ENCODE data around the gene PIGA.
A peak's percentile ranks its signal among the peaks of the same experiment; 100 is the strongest.

The PIGA gene, protein sequence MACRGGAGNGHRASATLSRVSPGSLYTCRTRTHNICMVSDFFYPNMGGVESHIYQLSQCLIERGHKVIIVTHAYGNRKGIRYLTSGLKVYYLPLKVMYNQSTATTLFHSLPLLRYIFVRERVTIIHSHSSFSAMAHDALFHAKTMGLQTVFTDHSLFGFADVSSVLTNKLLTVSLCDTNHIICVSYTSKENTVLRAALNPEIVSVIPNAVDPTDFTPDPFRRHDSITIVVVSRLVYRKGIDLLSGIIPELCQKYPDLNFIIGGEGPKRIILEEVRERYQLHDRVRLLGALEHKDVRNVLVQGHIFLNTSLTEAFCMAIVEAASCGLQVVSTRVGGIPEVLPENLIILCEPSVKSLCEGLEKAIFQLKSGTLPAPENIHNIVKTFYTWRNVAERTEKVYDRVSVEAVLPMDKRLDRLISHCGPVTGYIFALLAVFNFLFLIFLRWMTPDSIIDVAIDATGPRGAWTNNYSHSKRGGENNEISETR

DNA sequence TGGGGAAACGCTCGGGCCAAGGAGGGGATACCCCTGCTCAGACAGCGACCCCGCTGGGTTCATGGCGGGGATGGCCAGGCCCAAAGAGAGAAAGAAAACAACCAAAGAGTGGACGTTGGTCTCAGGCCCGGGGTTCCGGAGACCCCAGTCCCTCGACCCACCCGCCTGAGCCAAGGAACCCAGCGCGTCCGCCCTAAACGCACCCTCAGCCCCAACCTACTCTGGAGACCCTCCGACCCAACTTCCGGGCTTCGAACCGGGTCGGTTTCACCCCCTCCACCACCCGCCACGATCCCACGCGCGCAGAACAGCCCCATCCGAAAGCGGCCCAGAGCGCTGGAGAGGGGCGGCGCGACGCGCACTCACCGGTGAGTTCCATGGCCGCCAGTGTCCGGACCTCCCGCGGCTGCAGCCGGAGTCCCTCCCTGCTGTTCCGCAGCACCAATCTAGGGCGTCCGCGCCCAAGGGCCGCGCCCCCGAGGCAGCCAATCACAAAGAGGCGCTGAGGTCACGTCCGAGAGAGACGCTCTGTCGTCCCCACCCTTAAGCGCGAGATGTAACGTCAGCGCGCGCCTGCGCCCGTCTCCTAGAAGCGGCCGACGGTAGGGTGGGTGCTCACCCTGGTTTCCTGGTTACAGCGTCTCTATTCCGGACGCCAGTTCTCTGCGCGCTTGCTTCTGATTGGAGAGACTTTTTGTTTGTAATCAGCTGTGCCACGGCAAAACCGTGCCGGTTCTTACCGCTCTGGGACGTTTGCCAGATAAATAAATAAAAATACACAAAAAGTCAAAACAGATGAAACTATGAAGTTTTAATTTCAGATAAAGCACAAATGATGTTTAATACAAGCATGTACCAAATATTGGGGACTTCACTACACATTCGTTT lies at the start of gene PIGA:
Gene PIGA, minus strand, starts transcription at position 389 of the 888 bp plus-strand sequence. CDS start 3,593 bp downstream, outside the sequence.
- H3K4me1 ChIP-seq (ENCODE audit: control insufficient read depth, insufficient read depth, low read length) = no peaks in the 10 kb centered on the region
- H3K9ac ChIP-seq (ENCODE audit: low read length in 2 of 2) = peak within 1 kb of the TSS; percentile 79 to 80
- H3K27ac ChIP-seq (ENCODE audit: low read length) = peak within 1 kb of the TSS; percentile 60
- peaks cover 0 to 2% of the 10 kb centered on the region in 2 donors for H3K27me3 ChIP-seq (ENCODE audit: control insufficient read depth in 1 of 2, insufficient read depth in 2 of 2, low read length in 2 of 2)
- H3K4me3 ChIP-seq (ENCODE audit: low read length in 2 of 2) = peak within 1 kb of the TSS; percentile 77 to 78
- H3K36me3 ChIP-seq (ENCODE audit: control insufficient read depth in 2 of 2, insufficient read depth in 2 of 2, low read length in 2 of 2) = peaks cover 0 to 5% of the 10 kb centered on the region in 2 donors
- no peaks in the 10 kb centered on the region for H3K9me3 ChIP-seq (ENCODE audit: control insufficient read depth in 2 of 2, low read length in 2 of 2)

DNA sequence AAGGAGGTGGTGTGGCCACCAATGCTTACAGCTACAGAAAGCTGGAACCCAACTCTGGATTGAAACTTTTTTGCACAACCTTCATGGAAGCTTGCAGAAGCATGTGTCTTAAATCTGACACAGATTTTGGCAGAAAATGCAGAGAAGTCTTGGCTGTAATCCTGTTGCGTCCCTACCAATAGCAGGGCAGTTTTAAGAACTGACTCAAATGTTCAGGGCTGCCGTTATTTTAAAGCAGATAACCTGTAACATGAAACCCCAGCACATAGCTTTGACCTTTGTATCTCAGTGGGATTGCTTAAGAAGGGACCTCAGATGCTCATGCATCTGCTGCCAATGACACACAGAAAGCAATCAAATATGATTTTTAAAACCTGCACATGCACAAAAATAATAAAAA lies 49.0 kb upstream of the PIGA start, which contains the start of gene VEGFD:
Gene VEGFD, minus strand, starts transcription at position 110 of the 400 bp plus-strand sequence. CDS start 467 bp downstream, outside the sequence.
- Histone ChIP-seq H3K9ac (ENCODE audit: low read length in 2 of 2) (no peak within 1 kb of the TSS), H3K36me3 (ENCODE audit: control insufficient read depth in 2 of 2, insufficient read depth in 2 of 2, low read length in 2 of 2) (peaks cover 0 to 2% of the 10 kb centered on the region in 2 donors), H3K27me3 (ENCODE audit: control insufficient read depth in 1 of 2, insufficient read depth in 2 of 2, low read length in 2 of 2) (peaks cover 0 to 3% of the 10 kb centered on the region in 2 donors), H3K9me3 (ENCODE audit: control insufficient read depth in 2 of 2, low read length in 2 of 2) (no peaks in the 10 kb centered on the region), H3K4me3 (ENCODE audit: low read length in 2 of 2) (no peak within 1 kb of the TSS), H3K4me1 (ENCODE audit: control insufficient read depth, insufficient read depth, low read length) (no peaks in the 10 kb centered on the region), H3K27ac (ENCODE audit: low read length) (no peak within 1 kb of the TSS)

DNA sequence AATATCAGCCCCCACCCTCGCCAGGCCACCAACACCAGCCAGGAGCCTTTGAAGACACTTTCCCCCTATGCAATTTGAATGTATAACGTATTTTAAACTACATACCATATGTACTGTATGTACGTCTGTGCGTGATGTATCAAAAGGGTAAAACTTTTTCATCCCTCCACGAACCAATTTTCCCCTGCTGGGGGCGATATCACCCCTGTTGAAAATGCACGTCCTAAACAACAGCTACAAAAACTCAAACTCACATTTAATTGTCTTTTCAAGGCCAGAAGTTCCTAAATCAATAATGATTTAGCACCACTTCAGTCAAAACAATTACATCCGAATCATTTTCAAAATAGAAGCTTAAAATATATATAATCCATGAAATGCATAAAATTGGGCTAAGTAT lies 47.5 kb upstream of the PIGA start:
- Histone ChIP-seq H3K9me3 (ENCODE audit: control insufficient read depth in 2 of 2, low read length in 2 of 2) (no peaks in the 10 kb centered on the region), H3K4me1 (ENCODE audit: control insufficient read depth, insufficient read depth, low read length) (no peaks in the 10 kb centered on the region), H3K27me3 (ENCODE audit: control insufficient read depth in 1 of 2, insufficient read depth in 2 of 2, low read length in 2 of 2) (peaks cover 0 to 3% of the 10 kb centered on the region in 2 donors), H3K4me3 (ENCODE audit: low read length in 2 of 2) (no peak overlapping the region), H3K27ac (ENCODE audit: low read length) (no peak overlapping the region), H3K9ac (ENCODE audit: low read length in 2 of 2) (no peak overlapping the region), H3K36me3 (ENCODE audit: control insufficient read depth in 2 of 2, insufficient read depth in 2 of 2, low read length in 2 of 2) (no peaks in the 10 kb centered on the region)

DNA sequence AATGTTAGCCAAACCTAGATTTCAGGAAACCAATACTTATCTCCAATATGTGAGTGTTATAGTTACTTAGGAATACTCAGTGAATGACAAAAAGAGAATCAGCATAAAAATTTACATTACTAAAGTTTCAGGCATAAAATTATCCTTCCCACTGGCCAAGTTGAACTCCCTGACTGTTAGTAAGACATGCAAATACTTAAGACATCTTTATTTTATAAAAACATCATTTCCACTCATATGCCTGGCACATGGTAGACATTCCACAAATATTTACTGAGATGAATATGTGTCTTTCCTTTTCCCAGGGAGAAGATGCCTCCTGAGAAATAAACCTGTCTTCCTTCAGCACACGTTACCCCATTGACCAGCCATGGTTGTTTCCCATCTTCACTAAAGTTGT lies 41.6 kb upstream of the PIGA start:
- H3K9ac ChIP-seq (ENCODE audit: low read length in 2 of 2) = no peak overlapping the region
- H3K27me3 ChIP-seq (ENCODE audit: control insufficient read depth in 1 of 2, insufficient read depth in 2 of 2, low read length in 2 of 2) = no peaks in the 10 kb centered on the region
- no peaks in the 10 kb centered on the region for H3K36me3 ChIP-seq (ENCODE audit: control insufficient read depth in 2 of 2, insufficient read depth in 2 of 2, low read length in 2 of 2)
- H3K9me3 ChIP-seq (ENCODE audit: control insufficient read depth in 2 of 2, low read length in 2 of 2) = peaks cover 0 to 2% of the 10 kb centered on the region in 2 donors
- no peak overlapping the region for H3K4me3 ChIP-seq (ENCODE audit: low read length in 2 of 2)
- H3K27ac ChIP-seq (ENCODE audit: low read length) = no peak overlapping the region
- no peaks in the 10 kb centered on the region for H3K4me1 ChIP-seq (ENCODE audit: control insufficient read depth, insufficient read depth, low read length)

DNA sequence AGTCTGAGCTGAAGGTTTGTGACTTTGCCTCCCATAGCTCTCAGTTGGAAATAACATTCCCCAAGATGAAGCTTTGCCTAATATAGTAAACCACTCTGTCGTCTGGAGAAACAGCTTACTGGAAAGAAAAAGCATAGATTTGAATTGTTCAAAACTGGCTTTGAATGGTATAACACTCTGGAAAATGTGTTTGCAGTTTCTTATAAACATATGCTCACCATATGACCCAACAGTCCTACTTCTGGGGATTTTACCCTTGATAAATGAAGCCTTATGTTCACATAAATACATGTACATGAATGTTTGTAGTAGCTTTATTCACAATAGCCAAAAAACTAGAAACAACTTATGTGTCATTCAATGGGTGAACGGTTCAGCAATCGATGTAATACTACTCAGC lies 38.7 kb upstream of the PIGA start:
- Histone ChIP-seq H3K36me3 (ENCODE audit: control insufficient read depth in 2 of 2, insufficient read depth in 2 of 2, low read length in 2 of 2) (no peaks in the 10 kb centered on the region), H3K9me3 (ENCODE audit: control insufficient read depth in 2 of 2, low read length in 2 of 2) (peaks cover 0 to 2% of the 10 kb centered on the region in 2 donors), H3K4me1 (ENCODE audit: control insufficient read depth, insufficient read depth, low read length) (no peaks in the 10 kb centered on the region), H3K4me3 (ENCODE audit: low read length in 2 of 2) (no peak overlapping the region), H3K27me3 (ENCODE audit: control insufficient read depth in 1 of 2, insufficient read depth in 2 of 2, low read length in 2 of 2) (no peaks in the 10 kb centered on the region), H3K9ac (ENCODE audit: low read length in 2 of 2) (no peak overlapping the region), H3K27ac (ENCODE audit: low read length) (no peak overlapping the region)

DNA sequence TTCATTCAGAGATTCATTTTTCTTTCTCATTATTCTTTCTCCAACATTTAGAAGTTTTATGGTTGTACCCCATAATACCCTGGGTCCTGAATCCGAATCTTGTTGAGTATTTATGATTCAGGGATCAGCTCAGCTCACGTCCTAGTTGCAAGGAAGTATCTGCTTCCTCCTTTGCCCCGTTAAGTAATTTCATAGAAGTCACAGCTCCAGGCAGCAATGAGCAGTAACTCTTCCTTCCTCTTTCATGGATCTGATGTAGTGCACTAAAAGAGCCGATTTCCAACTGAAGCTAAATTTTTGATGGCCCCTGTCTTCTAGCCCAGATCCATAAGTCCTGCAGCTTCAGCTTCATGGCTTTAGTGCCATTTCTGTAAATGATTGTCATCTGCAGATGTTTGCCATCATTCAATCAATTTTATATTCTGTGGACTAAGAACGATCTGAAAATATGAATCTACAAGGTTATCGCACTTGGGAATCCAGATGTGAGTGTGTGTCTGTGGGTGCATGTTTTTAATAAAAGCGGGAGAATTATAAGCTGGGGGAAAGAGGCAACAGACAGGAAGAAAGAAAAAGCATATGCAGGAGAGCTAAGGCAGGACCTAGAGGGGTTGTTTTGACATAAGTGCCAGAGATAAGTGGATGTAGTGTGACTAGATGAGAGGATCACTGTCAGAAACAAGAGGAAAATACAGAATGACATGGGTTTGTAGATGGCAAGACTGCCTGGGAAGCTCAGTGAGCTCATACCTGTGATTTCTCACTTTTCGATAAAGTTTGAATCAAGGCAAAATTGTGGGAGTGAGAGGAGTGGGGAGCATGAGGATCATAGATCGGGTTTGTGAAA lies 31.4 kb upstream of the PIGA start:
- Histone ChIP-seq H3K27ac (ENCODE audit: low read length) (no peak overlapping the region), H3K4me3 (ENCODE audit: low read length in 2 of 2) (no peak overlapping the region), H3K27me3 (ENCODE audit: control insufficient read depth in 1 of 2, insufficient read depth in 2 of 2, low read length in 2 of 2) (peaks cover 0 to 5% of the 10 kb centered on the region in 2 donors), H3K9ac (ENCODE audit: low read length in 2 of 2) (no peak overlapping the region), H3K9me3 (ENCODE audit: control insufficient read depth in 2 of 2, low read length in 2 of 2) (no peaks in the 10 kb centered on the region), H3K4me1 (ENCODE audit: control insufficient read depth, insufficient read depth, low read length) (no peaks in the 10 kb centered on the region), H3K36me3 (ENCODE audit: control insufficient read depth in 2 of 2, insufficient read depth in 2 of 2, low read length in 2 of 2) (no peaks in the 10 kb centered on the region)

DNA sequence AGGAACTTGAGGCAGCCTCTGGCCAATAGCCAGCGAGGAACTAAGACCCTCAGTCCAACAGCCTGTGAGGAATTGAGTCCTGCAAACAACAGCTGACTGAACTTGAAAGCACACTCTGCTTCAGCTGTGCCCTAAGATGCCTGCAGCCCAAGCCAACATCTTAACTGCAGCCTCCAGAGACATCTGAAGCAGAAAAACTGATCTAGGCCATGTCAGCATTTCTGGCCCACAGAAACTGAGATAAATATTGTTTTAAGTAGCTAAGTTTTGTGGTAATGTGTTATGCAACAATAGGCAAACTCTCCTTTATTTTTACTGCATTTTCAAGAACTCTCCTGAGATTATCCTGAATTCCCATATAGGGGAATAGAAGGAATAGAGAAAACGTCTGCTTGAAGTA lies 24.4 kb upstream of the PIGA start:
- no peaks in the 10 kb centered on the region for H3K9me3 ChIP-seq (ENCODE audit: control insufficient read depth in 2 of 2, low read length in 2 of 2)
- peaks cover 0 to 3% of the 10 kb centered on the region in 2 donors for H3K27me3 ChIP-seq (ENCODE audit: control insufficient read depth in 1 of 2, insufficient read depth in 2 of 2, low read length in 2 of 2)
- no peak overlapping the region for H3K9ac ChIP-seq (ENCODE audit: low read length in 2 of 2)
- H3K36me3 ChIP-seq (ENCODE audit: control insufficient read depth in 2 of 2, insufficient read depth in 2 of 2, low read length in 2 of 2) = no peaks in the 10 kb centered on the region
- H3K4me3 ChIP-seq (ENCODE audit: low read length in 2 of 2) = no peak overlapping the region
- H3K27ac ChIP-seq (ENCODE audit: low read length) = no peak overlapping the region
- no peaks in the 10 kb centered on the region for H3K4me1 ChIP-seq (ENCODE audit: control insufficient read depth, insufficient read depth, low read length)

DNA sequence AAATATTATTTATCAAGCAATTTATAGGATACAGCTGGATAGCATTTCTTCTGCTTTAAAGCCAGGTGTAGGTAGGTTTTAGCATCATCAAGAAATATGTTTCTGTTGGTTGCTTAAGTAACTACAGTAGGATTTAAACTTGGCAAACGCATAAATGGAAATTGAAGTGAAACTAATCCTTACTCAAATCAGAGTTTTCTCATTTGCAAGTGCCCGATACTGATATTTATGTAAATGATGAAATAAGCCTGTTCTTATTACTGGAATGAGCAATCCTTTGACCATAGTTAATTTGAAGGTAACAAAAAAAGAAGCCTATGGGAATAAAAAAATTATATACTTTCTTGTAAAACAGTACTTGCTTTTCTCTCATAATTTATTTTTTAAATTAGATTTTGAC lies 23.2 kb upstream of the PIGA start:
- Histone ChIP-seq H3K4me1 (ENCODE audit: control insufficient read depth, insufficient read depth, low read length) (no peaks in the 10 kb centered on the region), H3K9me3 (ENCODE audit: control insufficient read depth in 2 of 2, low read length in 2 of 2) (no peaks in the 10 kb centered on the region), H3K27me3 (ENCODE audit: control insufficient read depth in 1 of 2, insufficient read depth in 2 of 2, low read length in 2 of 2) (peaks cover 0 to 3% of the 10 kb centered on the region in 2 donors), H3K4me3 (ENCODE audit: low read length in 2 of 2) (no peak overlapping the region), H3K36me3 (ENCODE audit: control insufficient read depth in 2 of 2, insufficient read depth in 2 of 2, low read length in 2 of 2) (no peaks in the 10 kb centered on the region), H3K27ac (ENCODE audit: low read length) (no peak overlapping the region), H3K9ac (ENCODE audit: low read length in 2 of 2) (no peak overlapping the region)

DNA sequence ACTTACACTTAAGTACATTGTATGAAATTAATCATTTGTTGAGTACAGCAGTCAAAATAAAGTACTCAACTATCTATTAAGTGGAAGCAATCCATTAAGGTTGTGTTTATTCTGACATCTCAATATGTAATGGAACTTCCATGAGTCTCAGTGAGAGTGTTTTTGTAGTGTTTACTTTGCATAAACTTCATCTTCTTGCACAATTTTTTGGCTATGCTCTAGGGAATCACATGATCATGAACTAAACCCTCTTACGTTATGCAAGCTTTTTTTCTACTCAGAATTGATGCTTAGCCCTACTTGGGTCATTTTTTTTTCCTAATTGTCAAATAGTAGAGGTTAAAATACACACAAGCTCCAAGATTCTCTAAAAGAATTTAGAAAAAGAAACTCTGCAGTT lies 21.1 kb upstream of the PIGA start:
- Histone ChIP-seq H3K27ac (ENCODE audit: low read length) (no peak overlapping the region), H3K4me1 (ENCODE audit: control insufficient read depth, insufficient read depth, low read length) (no peaks in the 10 kb centered on the region), H3K9me3 (ENCODE audit: control insufficient read depth in 2 of 2, low read length in 2 of 2) (no peaks in the 10 kb centered on the region), H3K36me3 (ENCODE audit: control insufficient read depth in 2 of 2, insufficient read depth in 2 of 2, low read length in 2 of 2) (no peaks in the 10 kb centered on the region), H3K4me3 (ENCODE audit: low read length in 2 of 2) (no peak overlapping the region), H3K9ac (ENCODE audit: low read length in 2 of 2) (no peak overlapping the region), H3K27me3 (ENCODE audit: control insufficient read depth in 1 of 2, insufficient read depth in 2 of 2, low read length in 2 of 2) (peaks cover 0 to 3% of the 10 kb centered on the region in 2 donors)

Measured in stomach smooth muscle (tissue), 2 donors.